ENCODE measurements around the gene YTHDF1. TPM values are rescaled to one million over a fixed set of nuclear protein-coding genes. Genes with fewer than 3 reads are reported as not detected.
A peak's percentile ranks its signal among the peaks of the same experiment; 100 is the strongest.

Gene YTHDF1
- total RNA-seq, 1 experiment from 2014 or later, result 196 TPM

DNA sequence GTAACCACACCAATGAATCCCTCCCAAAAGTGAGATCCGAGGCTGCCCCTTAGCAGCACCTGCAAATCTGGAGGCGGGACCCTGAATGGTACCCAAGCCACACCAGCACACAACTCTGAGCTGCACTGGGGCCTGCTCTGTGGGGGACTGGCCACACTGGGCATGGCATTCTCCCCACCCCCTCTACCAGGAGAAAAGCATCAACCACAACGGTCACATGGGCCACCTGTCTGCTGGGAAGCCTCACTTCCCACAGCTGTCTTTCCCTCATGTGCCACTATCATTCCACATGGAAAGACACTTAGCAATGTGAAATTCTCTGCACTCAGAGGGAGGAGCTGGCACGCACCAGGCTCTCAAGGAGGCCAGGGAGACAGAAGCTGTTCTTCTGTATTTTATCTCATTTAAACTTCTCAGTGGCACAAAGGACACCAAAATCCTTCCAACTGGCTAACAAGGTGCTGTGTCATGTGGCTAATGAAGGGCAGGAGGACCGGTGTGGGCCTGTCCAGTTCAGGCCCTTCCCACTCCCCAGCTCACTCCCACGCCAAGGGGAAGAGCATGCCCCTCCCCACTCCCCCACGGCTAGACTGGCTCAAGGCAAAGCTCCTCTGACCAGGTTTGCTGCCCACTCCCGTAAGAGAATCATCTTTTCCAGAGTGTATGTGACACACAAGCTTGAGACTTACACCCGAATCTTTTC lies 19.0 kb downstream of the YTHDF1 start:
- intact Hi-C loops (cut with micrococcal nuclease; ENCODE audit: unreplicated experiment), result no loop called here
- Mint-ChIP-seq H3K36me3 (ENCODE audit: insufficient read depth, unreplicated experiment) (peaks cover 98% of the 10 kb centered on the region), H3K27me3 (ENCODE audit: insufficient read depth, unreplicated experiment) (no peaks in the 10 kb centered on the region), H3K27ac (ENCODE audit: unreplicated experiment) (no peak overlapping the region), H3K4me1 (ENCODE audit: low read depth, unreplicated experiment) (peaks cover 55% of the 10 kb centered on the region), H3K4me3 (ENCODE audit: unreplicated experiment) (no peak overlapping the region), H3K9me3 (ENCODE audit: unreplicated experiment) (no peaks in the 10 kb centered on the region)
- no peak overlapping the region for H3K4me3 ChIP-seq (ENCODE audit: low read depth, low read length)
- TF ChIP-seq, protein P1, sequence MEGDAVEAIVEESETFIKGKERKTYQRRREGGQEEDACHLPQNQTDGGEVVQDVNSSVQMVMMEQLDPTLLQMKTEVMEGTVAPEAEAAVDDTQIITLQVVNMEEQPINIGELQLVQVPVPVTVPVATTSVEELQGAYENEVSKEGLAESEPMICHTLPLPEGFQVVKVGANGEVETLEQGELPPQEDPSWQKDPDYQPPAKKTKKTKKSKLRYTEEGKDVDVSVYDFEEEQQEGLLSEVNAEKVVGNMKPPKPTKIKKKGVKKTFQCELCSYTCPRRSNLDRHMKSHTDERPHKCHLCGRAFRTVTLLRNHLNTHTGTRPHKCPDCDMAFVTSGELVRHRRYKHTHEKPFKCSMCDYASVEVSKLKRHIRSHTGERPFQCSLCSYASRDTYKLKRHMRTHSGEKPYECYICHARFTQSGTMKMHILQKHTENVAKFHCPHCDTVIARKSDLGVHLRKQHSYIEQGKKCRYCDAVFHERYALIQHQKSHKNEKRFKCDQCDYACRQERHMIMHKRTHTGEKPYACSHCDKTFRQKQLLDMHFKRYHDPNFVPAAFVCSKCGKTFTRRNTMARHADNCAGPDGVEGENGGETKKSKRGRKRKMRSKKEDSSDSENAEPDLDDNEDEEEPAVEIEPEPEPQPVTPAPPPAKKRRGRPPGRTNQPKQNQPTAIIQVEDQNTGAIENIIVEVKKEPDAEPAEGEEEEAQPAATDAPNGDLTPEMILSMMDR (IDR thresholded peaks at IDR 0.05; ENCODE audit: insufficient read depth in 1 of 2, low read depth in 1 of 2, low read length in 1 of 2, severe bottlenecking in 1 of 2, unreplicated experiment in 1 of 2), result no peak
- 0 out of 2 replicates have a peak, but pooled peaks cover 16% of the 10 kb centered on the region for H3K4me1 ChIP-seq
- no TSS peak for BruUV-seq (replicated peaks)
- DNase-seq, result no peak
- no peaks in the 10 kb centered on the region for H3K27me3 ChIP-seq (replicated peaks; ENCODE audit: control insufficient read depth, insufficient read depth, low read length)
- H3K9me3 ChIP-seq, result no peaks in the 10 kb centered on the region
- H3K36me3 ChIP-seq (ENCODE audit: control insufficient read depth, insufficient read depth, low read length), result peaks cover 6% of the 10 kb centered on the region
- ChIA-PET POLR2A (no interaction called here), CTCF (no interaction called here)

DNA sequence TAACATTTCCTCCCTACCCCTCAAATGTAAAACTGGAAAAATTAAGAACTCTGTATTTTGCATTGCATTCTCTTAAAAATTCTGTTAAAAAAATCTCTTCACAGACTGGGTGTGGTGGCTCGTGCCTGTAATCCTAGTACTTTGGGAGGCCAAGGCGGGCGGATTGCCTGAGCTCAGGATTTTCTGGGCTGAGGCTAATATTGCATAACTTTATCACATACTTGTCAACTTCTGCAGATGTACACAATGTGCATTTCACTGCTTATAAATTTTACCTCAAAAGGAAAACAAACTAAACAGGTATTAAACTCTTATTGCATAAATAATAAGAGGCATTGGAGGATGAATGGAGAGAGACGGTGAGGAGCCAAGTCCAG lies 21.1 kb downstream of the YTHDF1 start:
- DNase-seq, result no peak
- H3K4me1 ChIP-seq, result 0 out of 2 replicates have a peak, but pooled peaks cover 16% of the 10 kb centered on the region
- Mint-ChIP-seq H3K27me3 (ENCODE audit: insufficient read depth, unreplicated experiment) (no peaks in the 10 kb centered on the region), H3K4me3 (ENCODE audit: unreplicated experiment) (no peak overlapping the region), H3K9me3 (ENCODE audit: unreplicated experiment) (no peaks in the 10 kb centered on the region), H3K27ac (ENCODE audit: unreplicated experiment) (no peak overlapping the region), H3K36me3 (ENCODE audit: insufficient read depth, unreplicated experiment) (peaks cover 77% of the 10 kb centered on the region), H3K4me1 (ENCODE audit: low read depth, unreplicated experiment) (peaks cover 47% of the 10 kb centered on the region)
- no TSS peak for BruUV-seq (replicated peaks)
- H3K9me3 ChIP-seq, result no peaks in the 10 kb centered on the region
- no peaks in the 10 kb centered on the region for H3K27me3 ChIP-seq (replicated peaks; ENCODE audit: control insufficient read depth, insufficient read depth, low read length)
- no peak overlapping the region for H3K4me3 ChIP-seq (ENCODE audit: low read depth, low read length)
- H3K36me3 ChIP-seq (ENCODE audit: control insufficient read depth, insufficient read depth, low read length), result peaks cover 6% of the 10 kb centered on the region
- TF ChIP-seq, protein P1 (IDR thresholded peaks at IDR 0.05; ENCODE audit: insufficient read depth in 1 of 2, low read depth in 1 of 2, low read length in 1 of 2, severe bottlenecking in 1 of 2, unreplicated experiment in 1 of 2), result no peak
- ChIA-PET POLR2A (no interaction called here), CTCF (interaction anchor here (1.1 kb wide), 1 partner anchor 138 kb away, joined by 4 read pairs; no protein-coding TSS in a partner anchor)
- intact Hi-C loops (cut with micrococcal nuclease; ENCODE audit: unreplicated experiment), result no loop called here

DNA sequence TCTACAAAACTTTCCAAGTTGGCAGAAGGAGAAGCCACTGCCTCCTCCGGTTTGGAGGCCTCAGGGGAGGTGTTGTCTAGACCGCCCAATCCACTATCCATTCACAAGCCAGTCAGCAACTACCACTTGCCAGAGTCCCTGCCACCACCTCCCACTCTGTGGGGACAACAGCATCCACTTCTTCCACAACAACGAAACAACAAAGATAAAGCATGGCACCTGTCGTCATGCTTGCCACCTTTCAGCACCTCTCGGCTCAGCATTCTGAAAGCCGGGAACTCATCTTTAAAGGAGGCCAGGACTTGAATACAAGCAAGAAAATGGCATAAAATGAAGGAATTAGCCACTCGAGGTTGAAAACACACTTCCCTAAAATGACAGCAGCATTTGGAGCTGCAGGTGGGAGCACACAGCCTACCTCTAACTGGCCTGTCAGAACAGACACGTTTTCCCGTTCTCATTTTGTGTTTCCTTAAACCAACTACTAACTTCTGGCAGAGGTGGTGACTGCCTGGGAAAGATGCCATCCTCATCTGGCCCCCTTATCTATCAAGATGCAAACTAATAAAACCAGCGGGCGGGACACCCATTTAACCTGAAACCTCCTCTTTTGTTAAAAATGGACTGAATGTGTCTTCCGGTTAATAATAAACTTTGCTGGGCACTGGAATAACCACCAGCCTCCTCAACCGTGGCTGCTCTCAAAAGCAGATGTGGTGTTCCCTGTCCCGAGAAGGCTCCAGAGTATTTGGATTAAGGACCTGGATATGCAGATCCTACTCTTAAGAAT lies 21.7 kb downstream of the YTHDF1 start:
- H3K27ac Mint-ChIP-seq (ENCODE audit: unreplicated experiment), result no peak overlapping the region
- TF ChIP-seq, protein P1 (IDR thresholded peaks at IDR 0.05; ENCODE audit: insufficient read depth in 1 of 2, low read depth in 1 of 2, low read length in 1 of 2, severe bottlenecking in 1 of 2, unreplicated experiment in 1 of 2), result no peak

More for the DNA sequence above, 21.7 kb downstream of the YTHDF1 start:
- no peaks in the 10 kb centered on the region for H3K9me3 ChIP-seq
- peak overlapping the region; percentile 10 for H3K4me3 Mint-ChIP-seq (ENCODE audit: unreplicated experiment)
- no peaks in the 10 kb centered on the region for H3K27me3 ChIP-seq (replicated peaks; ENCODE audit: control insufficient read depth, insufficient read depth, low read length)
- DNase-seq, result no peak
- no peaks in the 10 kb centered on the region for H3K9me3 Mint-ChIP-seq (ENCODE audit: unreplicated experiment)
- CTCF ChIA-PET, result interaction anchor here (1.1 kb wide), 1 partner anchor 138 kb away, joined by 4 read pairs; no protein-coding TSS in a partner anchor
- H3K4me1 Mint-ChIP-seq (ENCODE audit: low read depth, unreplicated experiment), result peaks cover 41% of the 10 kb centered on the region
- no peaks in the 10 kb centered on the region for H3K27me3 Mint-ChIP-seq (ENCODE audit: insufficient read depth, unreplicated experiment)
- H3K4me1 ChIP-seq, result 0 out of 2 replicates have a peak, but pooled peaks cover 16% of the 10 kb centered on the region
- no peak overlapping the region for H3K4me3 ChIP-seq (ENCODE audit: low read depth, low read length)
- intact Hi-C loops (cut with micrococcal nuclease; ENCODE audit: unreplicated experiment), result no loop called here
- H3K36me3 ChIP-seq (ENCODE audit: control insufficient read depth, insufficient read depth, low read length), result peaks cover 4% of the 10 kb centered on the region
- POLR2A ChIA-PET, result interaction anchor here (1.2 kb wide), 1 partner anchor 10 kb away, joined by 3 read pairs; no protein-coding TSS in a partner anchor
- BruUV-seq (replicated peaks), result no TSS peak
- H3K36me3 Mint-ChIP-seq (ENCODE audit: insufficient read depth, unreplicated experiment), result peaks cover 71% of the 10 kb centered on the region

Measured in Caco-2 (cell line).